Measurements from ENCODE around the gene KLHL42. TPM values are rescaled to one million over a fixed set of nuclear protein-coding genes. Genes with fewer than 3 reads are reported as not detected.

Gene KLHL42
- total RNA-seq, 1 donor: 42.0 TPM

- Histone ChIP-seq H3K27ac (ENCODE audit: low read depth, low read length) (no peak overlapping the region), H3K36me3 (ENCODE audit: insufficient read depth, low read length) (no peaks in the 10 kb centered on the region), H3K27me3 (ENCODE audit: insufficient read depth, low read length) (no peaks in the 10 kb centered on the region), H2AFZ (ENCODE audit: low read length) (no peak overlapping the region), H3K4me1 (ENCODE audit: insufficient read depth, low read length) (no peaks in the 10 kb centered on the region), H3K4me2 (ENCODE audit: insufficient read depth, low read length) (no peak overlapping the region), H3K4me3 (ENCODE audit: insufficient read depth, low read length) (no peak overlapping the region), H3K79me2 (ENCODE audit: insufficient read depth, low read length) (no peaks in the 10 kb centered on the region), H4K20me1 (ENCODE audit: insufficient read depth, low read length) (no peaks in the 10 kb centered on the region), H3K9me3 (ENCODE audit: low read depth, low read length) (no peaks in the 10 kb centered on the region)
- DNase-seq (ENCODE audit: insufficient read length, low spot score, missing footprints): no peak
- TF ChIP-seq, protein P1, sequence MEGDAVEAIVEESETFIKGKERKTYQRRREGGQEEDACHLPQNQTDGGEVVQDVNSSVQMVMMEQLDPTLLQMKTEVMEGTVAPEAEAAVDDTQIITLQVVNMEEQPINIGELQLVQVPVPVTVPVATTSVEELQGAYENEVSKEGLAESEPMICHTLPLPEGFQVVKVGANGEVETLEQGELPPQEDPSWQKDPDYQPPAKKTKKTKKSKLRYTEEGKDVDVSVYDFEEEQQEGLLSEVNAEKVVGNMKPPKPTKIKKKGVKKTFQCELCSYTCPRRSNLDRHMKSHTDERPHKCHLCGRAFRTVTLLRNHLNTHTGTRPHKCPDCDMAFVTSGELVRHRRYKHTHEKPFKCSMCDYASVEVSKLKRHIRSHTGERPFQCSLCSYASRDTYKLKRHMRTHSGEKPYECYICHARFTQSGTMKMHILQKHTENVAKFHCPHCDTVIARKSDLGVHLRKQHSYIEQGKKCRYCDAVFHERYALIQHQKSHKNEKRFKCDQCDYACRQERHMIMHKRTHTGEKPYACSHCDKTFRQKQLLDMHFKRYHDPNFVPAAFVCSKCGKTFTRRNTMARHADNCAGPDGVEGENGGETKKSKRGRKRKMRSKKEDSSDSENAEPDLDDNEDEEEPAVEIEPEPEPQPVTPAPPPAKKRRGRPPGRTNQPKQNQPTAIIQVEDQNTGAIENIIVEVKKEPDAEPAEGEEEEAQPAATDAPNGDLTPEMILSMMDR (IDR thresholded peaks at IDR 0.05; ENCODE audit: extremely low read depth, low read depth, low read length): no peak
Measured at GRCh38 chr12:27769142-27769673, 10.8 kb upstream of the KLHL42 start.

GRCh38 chr12:27771481-27772327, 8.3 kb upstream of the KLHL42 start:
- Histone ChIP-seq H3K27ac (ENCODE audit: low read depth, low read length) (no peak overlapping the region), H4K20me1 (ENCODE audit: insufficient read depth, low read length) (no peaks in the 10 kb centered on the region), H3K4me2 (ENCODE audit: insufficient read depth, low read length) (no peak overlapping the region), H3K9me3 (ENCODE audit: low read depth, low read length) (no peaks in the 10 kb centered on the region), H3K27me3 (ENCODE audit: insufficient read depth, low read length) (no peaks in the 10 kb centered on the region), H3K4me1 (ENCODE audit: insufficient read depth, low read length) (no peaks in the 10 kb centered on the region), H3K36me3 (ENCODE audit: insufficient read depth, low read length) (no peaks in the 10 kb centered on the region), H2AFZ (ENCODE audit: low read length) (peak overlapping the region; percentile 9), H3K79me2 (ENCODE audit: insufficient read depth, low read length) (no peaks in the 10 kb centered on the region), H3K4me3 (ENCODE audit: insufficient read depth, low read length) (no peak overlapping the region)
- TF ChIP-seq, protein P1 (IDR thresholded peaks at IDR 0.05; ENCODE audit: extremely low read depth, low read depth, low read length): no peak
- DNase-seq (ENCODE audit: insufficient read length, low spot score, missing footprints): no peak

- H4K20me1 ChIP-seq (ENCODE audit: insufficient read depth, low read length): no peaks in the 10 kb centered on the region
- no peaks in the 10 kb centered on the region for H3K9me3 ChIP-seq (ENCODE audit: low read depth, low read length)
- no peaks in the 10 kb centered on the region for H3K36me3 ChIP-seq (ENCODE audit: insufficient read depth, low read length)
- no peak overlapping the region for H3K27ac ChIP-seq (ENCODE audit: low read depth, low read length)
- H3K4me2 ChIP-seq (ENCODE audit: insufficient read depth, low read length): no peak overlapping the region
- no peaks in the 10 kb centered on the region for H3K27me3 ChIP-seq (ENCODE audit: insufficient read depth, low read length)
- H3K4me1 ChIP-seq (ENCODE audit: insufficient read depth, low read length): no peaks in the 10 kb centered on the region
- H3K79me2 ChIP-seq (ENCODE audit: insufficient read depth, low read length): no peaks in the 10 kb centered on the region
- H3K4me3 ChIP-seq (ENCODE audit: insufficient read depth, low read length): no peak overlapping the region
- TF ChIP-seq, protein P1 (IDR thresholded peaks at IDR 0.05; ENCODE audit: extremely low read depth, low read depth, low read length): no peak
- DNase-seq (ENCODE audit: insufficient read length, low spot score, missing footprints): no peak
- no peak overlapping the region for H2AFZ ChIP-seq (ENCODE audit: low read length)
Measured at GRCh38 chr12:27772328-27773049, 7.5 kb upstream of the KLHL42 start.

- no peak overlapping the region for H2AFZ ChIP-seq (ENCODE audit: low read length)
- TF ChIP-seq, protein P1 (IDR thresholded peaks at IDR 0.05; ENCODE audit: extremely low read depth, low read depth, low read length): no peak
Measured at GRCh38 chr12:27777141-27777540, 2.9 kb upstream of the KLHL42 start.

More at GRCh38 chr12:27777141-27777540, 2.9 kb upstream of the KLHL42 start:
- peaks cover 5% of the 10 kb centered on the region for H3K36me3 ChIP-seq (ENCODE audit: insufficient read depth, low read length)
- peaks cover 20% of the 10 kb centered on the region for H3K79me2 ChIP-seq (ENCODE audit: insufficient read depth, low read length)
- H3K4me2 ChIP-seq (ENCODE audit: insufficient read depth, low read length): no peak overlapping the region
- no peak overlapping the region for H3K27ac ChIP-seq (ENCODE audit: low read depth, low read length)
- no peaks in the 10 kb centered on the region for H3K27me3 ChIP-seq (ENCODE audit: insufficient read depth, low read length)
- no peak overlapping the region for H3K4me3 ChIP-seq (ENCODE audit: insufficient read depth, low read length)
- peak; percentile 55 for DNase-seq (ENCODE audit: insufficient read length, low spot score, missing footprints)
- H3K9me3 ChIP-seq (ENCODE audit: low read depth, low read length): no peaks in the 10 kb centered on the region
- peaks cover 2% of the 10 kb centered on the region for H4K20me1 ChIP-seq (ENCODE audit: insufficient read depth, low read length)
- peaks cover 16% of the 10 kb centered on the region for H3K4me1 ChIP-seq (ENCODE audit: insufficient read depth, low read length)

Data from osteoblast (primary cell).